K562 (cell line): Measurements from ENCODE around the gene ZNF804A. TPM values are rescaled to one million over a fixed set of nuclear protein-coding genes. Genes with fewer than 3 reads are reported as not detected.

Experiments used
- ATAC-seq: fragments of 200-7000 bp; cut with Tn5 transposase; 3 replicates; pipeline ENCODE4 v1.9.1; 2020; ENCODE audit warnings: moderate library complexity
- BruUV-seq: library from RNA; stranded (reverse); fragments of 400-500 nt; replicated peaks from 2 replicates; lab custom pipeline; 2021; lab: Mats Ljungman, UMichigan
- CTCF ChIA-PET: fragments of 300-600 bp; formaldehyde crosslinking; extraction: SDS; loops from one replicate; lab custom pipeline; 2021; ENCODE audit warnings: low intra/inter-chr PET ratio; lab: Yijun Ruan, JAX
- POLR2A ChIA-PET: fragments of 300-600, 350-650 bp; sonication (Branson Sonifier 250); formaldehyde crosslinking; extraction: SDS; loops from one replicate; lab custom pipeline; 2021; ENCODE audit warnings: antibody characterized with exemption, inconsistent platforms; lab: Yijun Ruan, JAX
- DNase-seq, 4 experiments: peaks; one replicate each; pipeline versions ENCODE4 v3.0.0 to v3.0.0-alpha.2; 2011 to 2018; ENCODE audit warnings: low spot score in 3 of 4, mixed read lengths in 3 of 4; ENCODE audit errors: extremely low read depth in 1 of 4
- FAIRE-seq: peaks from 2 replicates; lab custom pipeline; 2011; peaks lifted over from hg19 to GRCh38; lab: Jason Lieb, UNC
- H2AFZ ChIP-seq: 2 replicates; pipeline ENCODE4 v1.6.0; 2011; ENCODE audit warnings: low read depth, low read length, control low read depth, inconsistent platforms
- H3K27ac ChIP-seq: fragments of 200-600 bp; 3 replicates; pipeline ENCODE4 v1.8.0; 2011; ENCODE audit warnings: low read depth, mild to moderate bottlenecking, control low read depth, inconsistent platforms, low read length, moderate library complexity, mixed read lengths; ENCODE audit errors: extremely low read depth
- H3K27me3 ChIP-seq, 2 experiments: fragments of 300-600 bp in 1 of 2; 2 replicates in 1 of 2; 3 replicates in 1 of 2; pipeline versions ENCODE4 v1.6.0 to v1.8.0; 2011; ENCODE audit warnings: inconsistent platforms in 2 of 2, low read length in 2 of 2, mild to moderate bottlenecking in 1 of 2, mixed read lengths in 1 of 2, moderate library complexity in 1 of 2; ENCODE audit not compliant: control insufficient read depth in 2 of 2, insufficient read depth in 2 of 2
- H3K36me3 ChIP-seq: fragments of 300-600 bp; 3 replicates; pipeline ENCODE4 v1.8.0; 2011; ENCODE audit warnings: mild to moderate bottlenecking, low read length, inconsistent platforms; ENCODE audit not compliant: control insufficient read depth, insufficient read depth
- H3K4me1 ChIP-seq, 2 experiments: fragments of 200-600 bp in 1 of 2; replicated peaks in 1 of 2; 2 replicates in 1 of 2; 3 replicates in 1 of 2; pipeline versions ENCODE4 v1.5.1 to v1.8.0; 2011; ENCODE audit warnings: inconsistent platforms in 2 of 2, low read length in 2 of 2, mild to moderate bottlenecking in 1 of 2, mixed read lengths in 1 of 2, moderate library complexity in 1 of 2; ENCODE audit not compliant: control insufficient read depth in 2 of 2, insufficient read depth in 2 of 2
- H3K4me2 ChIP-seq: 2 replicates; pipeline ENCODE4 v1.6.1; 2011; ENCODE audit warnings: low read length, control low read depth, inconsistent platforms, mixed read lengths; ENCODE audit not compliant: insufficient read depth
- H3K4me3 ChIP-seq: fragments of 200-600 bp; sonication (generic), shearing (Covaris generic); 2 replicates; pipeline ENCODE4 v1.5.1; 2016; ENCODE audit warnings: control low read depth, inconsistent platforms
- H3K79me2 ChIP-seq: fragments of 200-600 bp; 3 replicates; pipeline ENCODE4 v1.8.0; 2011; ENCODE audit warnings: low read length, inconsistent platforms; ENCODE audit not compliant: control insufficient read depth, insufficient read depth
- H3K9ac ChIP-seq, 2 experiments: 2 replicates each; pipeline versions ENCODE4 v1.6.0 to v1.6.1; 2011; ENCODE audit warnings: low read depth in 2 of 2, low read length in 2 of 2, control low read depth in 1 of 2, inconsistent platforms in 1 of 2, mild to moderate bottlenecking in 1 of 2, mixed read lengths in 1 of 2; ENCODE audit not compliant: insufficient read depth in 1 of 2
- H3K9me1 ChIP-seq: one replicate; pipeline ENCODE4 v1.6.0; 2011; ENCODE audit warnings: inconsistent platforms, mild to moderate bottlenecking, low read length, moderate library complexity; ENCODE audit not compliant: control insufficient read depth, insufficient read depth
- H3K9me3 ChIP-seq: replicated peaks from 2 replicates; pipeline ENCODE4 v1.5.1; 2011; ENCODE audit warnings: low read depth, low read length, inconsistent platforms; ENCODE audit not compliant: control insufficient read depth, insufficient read depth
- H4K20me1 ChIP-seq: replicated peaks from 2 replicates; pipeline ENCODE4 v1.6.1; 2011; ENCODE audit warnings: low read length, inconsistent platforms, mixed read lengths; ENCODE audit not compliant: control insufficient read depth, insufficient read depth
- CBFB ChIP-seq: sonication (generic); formaldehyde crosslinking; IDR thresholded peaks from 2 replicates; pipeline ENCODE4 v1.4.0; 2020; ENCODE audit warnings: mild to moderate bottlenecking, missing genetic modification reagents
- WGBS: fragments of 100-300 bp; shearing (Covaris generic); methylation state at CpG from one replicate; pipeline ENCODE4 v1.1.6; 2016; ENCODE audit warnings: low coverage, mixed read lengths; ENCODE audit not compliant: insufficient coverage; ENCODE audit errors: missing lambda C conversion rate; 5-methylcytosine and 5-hydroxymethylcytosine counted together
- in situ Hi-C: fragments of 300-500 bp; cut with MboI; formaldehyde crosslinking; loops from 4 replicates; pipeline ENCODE4 v1.15.0; 2018; ENCODE audit warnings: inconsistent platforms, mixed read lengths
- intact Hi-C: fragments of 100-400 bp; cut with micrococcal nuclease; formaldehyde crosslinking; loops from 2 replicates; pipeline ENCODE4 v1.14.2; 2022
- polyA plus RNA-seq, 8 experiments: library from polyadenylated mRNA; depleted of rRNA in 4 of 8; stranded (reverse) in 5 of 8; unstranded in 3 of 8; fragments of >200 nt; fragmentation: Nextera tagmentation in 2 of 8; fragmentation: Illumina TruSeq in 1 of 8; extraction: Ambion mirVana in 2 of 8; extraction: Trizol in 1 of 8; gene quantifications; 2 replicates each; pipeline versions ENCODE4 v1.2.1 to v1.2.3, GENCODE V29; 2011 to 2014; ENCODE audit warnings: inconsistent platforms in 1 of 8, missing spikeins in 1 of 8
- total RNA-seq, 7 experiments: library from RNA; depleted of rRNA in 6 of 7; stranded (reverse); fragments of >200 nt in 6 of 7; fragmentation: Illumina TruSeq in 2 of 7; extraction: Trizol in 2 of 7; gene quantifications; 2 replicates each; pipeline versions ENCODE4 v1.2.1 to v1.2.3, GENCODE V29; 2011 to 2021; ENCODE audit warnings: low replicate concordance in 1 of 7
- TF ChIP-seq, protein P1 (sequence below): IDR thresholded peaks from 3 replicates; pipeline ENCODE4 v1.6.1; 2011; ENCODE audit warnings: borderline replicate concordance, mild to moderate bottlenecking; ENCODE audit not compliant: insufficient read length, insufficient read depth
- TF ChIP-seq, protein P2 (sequence below), 2 experiments: fragments of 450-650 bp; IDR thresholded peaks; 2 replicates each; pipeline ENCODE4 v1.6.1; 2016

Gene ZNF804A
- total and polyA plus RNA-seq, 9 of the 15 experiments (the other 6 are each of a cell fraction or from before 2014, with no cell fraction given) = 0.01 to 1.2 (median 0.73) TPM

DNA sequence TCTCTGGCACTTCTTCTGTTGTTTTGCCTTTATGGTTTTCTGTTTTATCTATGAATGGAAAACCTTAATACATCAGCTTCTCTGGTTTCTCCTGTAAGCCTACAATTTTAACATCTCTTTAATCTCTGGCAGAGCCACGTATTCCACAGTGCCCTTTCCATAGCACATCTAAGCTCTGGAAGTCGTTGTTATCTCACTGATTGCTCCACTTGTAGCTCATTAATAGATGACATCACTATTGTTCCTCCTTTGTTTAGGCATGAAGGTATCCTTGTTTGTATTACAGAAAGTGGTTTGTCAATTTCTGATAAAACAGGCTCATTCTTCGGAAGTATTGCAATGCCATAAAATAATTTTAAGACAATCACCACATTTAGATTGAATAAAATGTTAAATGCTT lies 185.2 kb downstream of the ZNF804A start:
- 6% methylated on average over 3 of the region's 3 CpGs for WGBS

DNA sequence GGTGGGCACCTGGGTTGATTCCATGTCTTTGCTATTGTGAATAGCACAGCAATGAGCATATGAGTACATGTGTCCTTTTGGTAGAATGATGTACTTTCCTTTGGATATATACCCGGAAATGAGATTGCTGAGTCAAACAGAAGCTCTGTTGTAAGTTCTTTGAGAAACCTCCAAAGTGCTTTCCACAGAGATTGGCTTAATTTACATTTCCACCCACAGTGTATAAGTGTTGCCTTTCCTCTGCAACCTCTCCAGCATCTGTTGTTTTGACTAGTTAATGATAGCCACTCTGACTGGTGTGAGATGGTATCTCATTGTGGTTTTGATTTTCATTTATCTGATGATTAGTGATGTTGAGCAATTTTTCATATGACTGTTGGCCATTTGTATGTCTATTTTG lies 194.8 kb downstream of the ZNF804A start:
- WGBS = 5% methylated on average over 1 of the region's 1 CpG
- H3K79me2 ChIP-seq = no peaks in the 10 kb centered on the region

More for the DNA sequence above, 185.2 kb downstream of the ZNF804A start:
- ChIA-PET POLR2A (no interaction called here), CTCF (no interaction called here)
- no peak overlapping the region for H3K4me3 ChIP-seq
- H3K27me3 ChIP-seq = no peaks in the 10 kb centered on the region
- H3K79me2 ChIP-seq = no peaks in the 10 kb centered on the region
- intact Hi-C loops (no loop called here), in situ Hi-C loops (no loop called here)
- H3K27ac ChIP-seq = no peak overlapping the region
- no peaks in the 10 kb centered on the region for H3K9me1 ChIP-seq
- H3K9ac ChIP-seq = no peak overlapping the region
- no peaks in the 10 kb centered on the region for H4K20me1 ChIP-seq
- DNase-seq = no peak
- no peak overlapping the region for H2AFZ ChIP-seq
- no peak for ATAC-seq
- H3K9me3 ChIP-seq = no peaks in the 10 kb centered on the region; the same call in 1 of the 2 replicates
- no peak for TF ChIP-seq CBFB (CRISPR knock-in tag)
- TF ChIP-seq, protein P1, sequence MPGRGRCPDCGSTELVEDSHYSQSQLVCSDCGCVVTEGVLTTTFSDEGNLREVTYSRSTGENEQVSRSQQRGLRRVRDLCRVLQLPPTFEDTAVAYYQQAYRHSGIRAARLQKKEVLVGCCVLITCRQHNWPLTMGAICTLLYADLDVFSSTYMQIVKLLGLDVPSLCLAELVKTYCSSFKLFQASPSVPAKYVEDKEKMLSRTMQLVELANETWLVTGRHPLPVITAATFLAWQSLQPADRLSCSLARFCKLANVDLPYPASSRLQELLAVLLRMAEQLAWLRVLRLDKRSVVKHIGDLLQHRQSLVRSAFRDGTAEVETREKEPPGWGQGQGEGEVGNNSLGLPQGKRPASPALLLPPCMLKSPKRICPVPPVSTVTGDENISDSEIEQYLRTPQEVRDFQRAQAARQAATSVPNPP = no peak
- H3K4me2 ChIP-seq = no peak overlapping the region
- BruUV-seq = no TSS peak
- H3K36me3 ChIP-seq = no peaks in the 10 kb centered on the region
- H3K4me1 ChIP-seq = no peaks in the 10 kb centered on the region
- FAIRE-seq = no peak

More for the DNA sequence above, 194.8 kb downstream of the ZNF804A start:
- Histone ChIP-seq H3K27ac (no peak overlapping the region), H3K9ac (no peak overlapping the region), H3K9me1 (no peaks in the 10 kb centered on the region), H3K9me3 (no peaks in the 10 kb centered on the region; the same call in 1 of the 2 replicates), H3K4me3 (no peak overlapping the region), H3K4me2 (no peak overlapping the region), H3K4me1 (no peaks in the 10 kb centered on the region), H3K27me3 (no peaks in the 10 kb centered on the region), H3K36me3 (no peaks in the 10 kb centered on the region), H2AFZ (no peak overlapping the region), H4K20me1 (no peaks in the 10 kb centered on the region)
- ATAC-seq (no peak), DNase-seq (no peak), FAIRE-seq (no peak)
- no TSS peak for BruUV-seq
- in situ Hi-C loops = no loop called here
- intact Hi-C loops = no loop called here
- ChIA-PET POLR2A (no interaction called here), CTCF (no interaction called here)
- TF ChIP-seq, protein P2, sequence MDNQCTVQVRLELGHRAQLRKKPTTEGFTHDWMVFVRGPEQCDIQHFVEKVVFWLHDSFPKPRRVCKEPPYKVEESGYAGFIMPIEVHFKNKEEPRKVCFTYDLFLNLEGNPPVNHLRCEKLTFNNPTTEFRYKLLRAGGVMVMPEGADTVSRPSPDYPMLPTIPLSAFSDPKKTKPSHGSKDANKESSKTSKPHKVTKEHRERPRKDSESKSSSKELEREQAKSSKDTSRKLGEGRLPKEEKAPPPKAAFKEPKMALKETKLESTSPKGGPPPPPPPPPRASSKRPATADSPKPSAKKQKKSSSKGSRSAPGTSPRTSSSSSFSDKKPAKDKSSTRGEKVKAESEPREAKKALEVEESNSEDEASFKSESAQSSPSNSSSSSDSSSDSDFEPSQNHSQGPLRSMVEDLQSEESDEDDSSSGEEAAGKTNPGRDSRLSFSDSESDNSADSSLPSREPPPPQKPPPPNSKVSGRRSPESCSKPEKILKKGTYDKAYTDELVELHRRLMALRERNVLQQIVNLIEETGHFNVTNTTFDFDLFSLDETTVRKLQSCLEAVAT (IDR thresholded peaks at IDR 0.05) = no peak
